PC-9 (cell line): ENCODE results near the gene MEMO1.

Experiments used
- CTCF ChIP-seq: fragments of 200-600 bp; sonication (generic); conservative IDR thresholded peaks from 2 replicates; pipeline ENCODE4 v1.6.1; 2017; ENCODE audit warnings: mixed run types, antibody characterized with exemption, mild to moderate bottlenecking, moderate library complexity
- EZH2 ChIP-seq: fragments of 200-600 bp; sonication (generic); IDR thresholded peaks from 2 replicates; pipeline ENCODE4 v1.8.0; 2017; ENCODE audit warnings: antibody characterized with exemption, low read depth

- TF ChIP-seq CTCF: no peak
- TF ChIP-seq EZH2: no peak
Measured at GRCh38 chr2:31859959-31860358, 150.8 kb downstream of the MEMO1 start.
